ENCODE measurements around the gene SLC6A5. TPM values are rescaled to one million over a fixed set of nuclear protein-coding genes. Genes with fewer than 3 reads are reported as not detected.

Gene SLC6A5
- total and polyA plus RNA-seq, 2 of the 4 experiments (the other 2 are of a cell fraction), result not detected

DNA sequence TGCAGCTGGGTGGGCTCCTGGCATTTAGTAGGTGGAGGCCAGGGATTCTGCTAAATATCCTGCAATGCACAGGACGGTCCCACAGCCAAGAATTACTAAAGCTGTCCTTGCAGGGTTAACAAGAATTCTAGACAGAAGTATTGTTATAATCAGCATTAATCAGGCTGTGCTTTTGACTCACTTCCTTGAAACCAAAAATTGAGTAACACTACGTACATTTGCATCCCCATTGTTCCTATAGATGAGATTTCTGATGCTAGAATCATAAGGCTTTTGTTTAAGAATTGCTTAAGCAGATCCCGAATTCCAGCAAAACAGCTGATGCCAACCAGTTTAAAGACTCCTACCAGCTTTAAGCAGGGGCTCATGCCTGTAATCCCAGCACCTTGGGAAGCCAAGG, 11.4 kb downstream of the SLC6A5 start:
- WGBS, 2 experiments (ENCODE audit: extremely low coverage in 2 of 2, insufficient read length in 1 of 2), result no CpG with 5 or more reads among the region's 3 CpGs
- H2AK9ac ChIP-seq (replicated peaks; ENCODE audit: low read depth, low read length, poor library complexity), result no peak overlapping the region
- ATAC-seq (ENCODE audit: low read depth) (no peak), DNase-seq (no peak)
- no peaks in the 10 kb centered on the region for H4K20me1 ChIP-seq (ENCODE audit: insufficient read depth, low read length)
- no peak overlapping the region for H3K23ac ChIP-seq (ENCODE audit: low read depth, low read length)
- no peak overlapping the region for H2BK5ac ChIP-seq (ENCODE audit: low read depth, low read length, poor library complexity, severe bottlenecking)
- H3K9me1 ChIP-seq (ENCODE audit: insufficient read depth, low read length), result no peaks in the 10 kb centered on the region
- H4K91ac ChIP-seq (ENCODE audit: insufficient read depth, low read depth, low read length), result no peak overlapping the region
- intact Hi-C loops (cut with micrococcal nuclease) (loop anchor here (1.0 to 10.0 kb wide), 5 partner anchors 214 to 666 kb away; partner anchors contain the start of gene PRMT3), dilution Hi-C loops (cut with HindIII; ENCODE audit: low sequenced_read_pairs, unreplicated experiment) (no loop called here), in situ Hi-C loops (cut with MboI; ENCODE audit: low sequenced_read_pairs) (loop anchor here (25.0 kb wide), 1 partner anchor 674 kb away; no protein-coding TSS in a partner anchor)
- BruUV-seq (replicated peaks), result no TSS peak
- no peak overlapping the region for H3K9ac ChIP-seq (ENCODE audit: low read depth, low read length)
- no peak overlapping the region for H4K8ac ChIP-seq (ENCODE audit: low read depth in 2 of 2, low read length in 2 of 2)
- ChIA-PET CTCF (interaction anchor here (0.7 to 2.4 kb wide), 2 partner anchors 214 to 700 kb away, joined by 3 to 15 read pairs; no protein-coding TSS in a partner anchor), POLR2A (ENCODE audit: unreplicated experiment) (no interaction called here)
- no peak overlapping the region for H3K56ac ChIP-seq (ENCODE audit: extremely low read depth, insufficient read depth, low read length)
- H3K79me1 ChIP-seq (ENCODE audit: low read depth in 1 of 2, low read length in 2 of 2), result no peaks in the 10 kb centered on the region
- H3K18ac ChIP-seq (ENCODE audit: low read depth, low read length), result no peak overlapping the region
- H3K9me3 ChIP-seq (ENCODE audit: control insufficient read depth, insufficient read depth, low read length), result no peaks in the 10 kb centered on the region
- no peak overlapping the region for H4K5ac ChIP-seq (ENCODE audit: low read depth, low read length)
- no peak overlapping the region for H2BK120ac ChIP-seq (ENCODE audit: low read depth, low read length)
- no peak overlapping the region for H2AK5ac ChIP-seq (ENCODE audit: low read depth, low read length)
- H3K4me1 ChIP-seq (ENCODE audit: control insufficient read depth, insufficient read depth, low read length), result no peaks in the 10 kb centered on the region
- no peak overlapping the region for H3K4me2 ChIP-seq (ENCODE audit: low read depth, low read length)
- no peak for TF ChIP-seq RAD21 (IDR thresholded peaks at IDR 0.05; ENCODE audit: low read length)
- TF ChIP-seq NFE2L2 (IDR thresholded peaks at IDR 0.05; ENCODE audit: low read depth, low read length), result no peak
- no peak for TF ChIP-seq MXI1 (IDR thresholded peaks at IDR 0.05; ENCODE audit: borderline replicate concordance, low read depth, low read length)
- TF ChIP-seq MAFK (IDR thresholded peaks at IDR 0.05; ENCODE audit: low read depth, low read length), result no peak
- TF ChIP-seq MAZ (IDR thresholded peaks at IDR 0.05; ENCODE audit: borderline replicate concordance, low read depth, low read length), result no peak
- TF ChIP-seq CEBPB (IDR thresholded peaks at IDR 0.05; ENCODE audit: low read depth, low read length), result no peak
- no peak for TF ChIP-seq BHLHE40 (IDR thresholded peaks at IDR 0.05; ENCODE audit: low read depth, low read length)
- TF ChIP-seq FOS (IDR thresholded peaks at IDR 0.05; ENCODE audit: low read depth, low read length), result no peak
- TF ChIP-seq SMC3 (IDR thresholded peaks at IDR 0.05; ENCODE audit: low read depth, low read length), result no peak
- TF ChIP-seq POLR2A (IDR thresholded peaks at IDR 0.05; ENCODE audit: low read depth, low read length), result no peak
- no peak for TF ChIP-seq RCOR1 (IDR thresholded peaks at IDR 0.05; ENCODE audit: insufficient replicate concordance, low read length)
- TF ChIP-seq RFX5 (IDR thresholded peaks at IDR 0.05; ENCODE audit: low read depth, low read length), result no peak
- TF ChIP-seq CHD1 (IDR thresholded peaks at IDR 0.05; ENCODE audit: low read depth, low read length), result no peak
- no peaks in the 10 kb centered on the region for H3K36me3 ChIP-seq (ENCODE audit: control insufficient read depth, insufficient read depth, low read length)
- no peak overlapping the region for H2BK15ac ChIP-seq (ENCODE audit: low read depth, low read length)
- H3K27me3 ChIP-seq (ENCODE audit: control insufficient read depth, insufficient read depth, low read length), result peaks cover 16% of the 10 kb centered on the region
- no peak overlapping the region for H3K4me3 ChIP-seq (ENCODE audit: insufficient read depth, low read depth, low read length)
- no peak overlapping the region for H3K14ac ChIP-seq (replicated peaks; ENCODE audit: low read depth, low read length)
- no peak overlapping the region for H3K27ac ChIP-seq (ENCODE audit: insufficient read depth, low read length)
- H2AFZ ChIP-seq (replicated peaks; ENCODE audit: low read length, poor library complexity), result no peak overlapping the region
- H2BK20ac ChIP-seq (ENCODE audit: low read depth, low read length), result no peak overlapping the region
- H3K4ac ChIP-seq (ENCODE audit: low read depth, low read length), result no peak overlapping the region

Data from IMR-90 (cell line).